Measurements from ENCODE around the gene SPRED2. TPM values are rescaled to one million over a fixed set of nuclear protein-coding genes. Genes with fewer than 3 reads are reported as not detected.
A peak's percentile ranks its signal among the peaks of the same experiment; 100 is the strongest.
"Not testable (repeated sequence)": the region's sequence is repeated elsewhere in the genome, so short reads cannot be mapped to it uniquely, and the experiment has no call there.

Gene SPRED2
- total RNA-seq, 1 donor from 2014 or later = 46.3 TPM

DNA sequence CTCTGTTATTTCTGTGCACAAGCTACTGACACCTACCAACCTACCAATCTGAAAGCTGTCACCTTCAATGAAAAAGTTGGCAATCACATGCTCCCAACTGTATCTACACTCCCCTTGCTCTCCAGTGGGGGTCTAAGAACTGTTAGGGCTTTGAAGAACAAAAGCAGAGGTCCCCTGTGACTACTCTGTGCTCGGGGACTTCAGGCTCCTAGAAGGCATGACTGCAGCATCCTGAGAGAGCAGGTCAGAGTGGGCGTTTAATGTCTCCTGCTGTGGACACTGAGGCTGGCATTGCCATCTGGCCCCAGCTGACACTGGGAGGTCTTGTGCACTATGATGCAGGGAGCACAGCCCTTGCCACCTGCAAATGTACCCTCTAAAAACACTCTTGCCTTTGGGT is 111.5 kb downstream of the SPRED2 start:
- no peak overlapping the region for H3K27ac Mint-ChIP-seq (ENCODE audit: unreplicated experiment)
- H3K4me3 Mint-ChIP-seq (ENCODE audit: unreplicated experiment) = no peak overlapping the region
- TF ChIP-seq, protein P1, sequence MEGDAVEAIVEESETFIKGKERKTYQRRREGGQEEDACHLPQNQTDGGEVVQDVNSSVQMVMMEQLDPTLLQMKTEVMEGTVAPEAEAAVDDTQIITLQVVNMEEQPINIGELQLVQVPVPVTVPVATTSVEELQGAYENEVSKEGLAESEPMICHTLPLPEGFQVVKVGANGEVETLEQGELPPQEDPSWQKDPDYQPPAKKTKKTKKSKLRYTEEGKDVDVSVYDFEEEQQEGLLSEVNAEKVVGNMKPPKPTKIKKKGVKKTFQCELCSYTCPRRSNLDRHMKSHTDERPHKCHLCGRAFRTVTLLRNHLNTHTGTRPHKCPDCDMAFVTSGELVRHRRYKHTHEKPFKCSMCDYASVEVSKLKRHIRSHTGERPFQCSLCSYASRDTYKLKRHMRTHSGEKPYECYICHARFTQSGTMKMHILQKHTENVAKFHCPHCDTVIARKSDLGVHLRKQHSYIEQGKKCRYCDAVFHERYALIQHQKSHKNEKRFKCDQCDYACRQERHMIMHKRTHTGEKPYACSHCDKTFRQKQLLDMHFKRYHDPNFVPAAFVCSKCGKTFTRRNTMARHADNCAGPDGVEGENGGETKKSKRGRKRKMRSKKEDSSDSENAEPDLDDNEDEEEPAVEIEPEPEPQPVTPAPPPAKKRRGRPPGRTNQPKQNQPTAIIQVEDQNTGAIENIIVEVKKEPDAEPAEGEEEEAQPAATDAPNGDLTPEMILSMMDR (IDR thresholded peaks at IDR 0.05) = no peak
- H3K4me1 Mint-ChIP-seq (ENCODE audit: unreplicated experiment) = peaks cover 12% of the 10 kb centered on the region
- peaks cover 16% of the 10 kb centered on the region for H3K36me3 Mint-ChIP-seq (ENCODE audit: unreplicated experiment)
- H3K27me3 Mint-ChIP-seq (ENCODE audit: unreplicated experiment) = no peaks in the 10 kb centered on the region
- no peak for DNase-seq (ENCODE audit: extremely low spot score, unreplicated experiment)
- no peaks in the 10 kb centered on the region for H3K9me3 Mint-ChIP-seq (ENCODE audit: unreplicated experiment)

DNA sequence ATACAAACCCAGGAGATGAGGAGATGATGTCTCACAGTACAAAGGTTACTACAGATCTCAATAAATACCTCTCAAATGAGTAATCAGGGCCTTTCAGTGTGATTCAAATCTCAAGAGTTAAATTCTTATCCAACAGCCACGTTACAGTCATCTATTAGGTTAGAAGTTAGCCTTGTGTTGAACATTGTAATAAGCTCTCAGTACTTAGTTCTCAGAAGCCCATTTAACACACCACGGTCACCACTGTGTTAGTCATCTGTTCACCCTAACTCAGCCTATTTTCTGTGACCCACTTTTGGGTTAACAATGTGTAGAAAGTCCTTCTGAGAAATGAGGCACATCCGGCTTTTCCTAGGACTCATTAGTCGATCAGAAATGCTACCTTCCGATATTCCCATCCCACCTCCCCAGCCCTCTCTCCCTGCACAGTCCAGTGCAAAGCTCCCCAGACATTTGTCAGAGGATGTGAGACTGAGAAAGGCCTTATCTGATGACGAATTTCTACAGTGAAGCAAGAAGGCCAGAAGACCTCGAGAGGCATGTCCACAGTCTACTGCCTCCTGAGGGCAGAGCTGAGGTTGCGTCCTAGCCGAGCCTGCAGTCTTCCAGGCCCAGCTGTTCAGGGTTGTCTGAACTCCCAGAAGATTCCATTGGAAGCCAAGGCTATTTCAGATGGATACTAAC is 112.2 kb downstream of the SPRED2 start:
- no peak for DNase-seq (ENCODE audit: extremely low spot score, unreplicated experiment)
- no peaks in the 10 kb centered on the region for H3K27me3 Mint-ChIP-seq (ENCODE audit: unreplicated experiment)
- TF ChIP-seq, protein P1 (IDR thresholded peaks at IDR 0.05) = peak; percentile 29
- H3K9me3 Mint-ChIP-seq (ENCODE audit: unreplicated experiment) = no peaks in the 10 kb centered on the region
- peaks cover 12% of the 10 kb centered on the region for H3K4me1 Mint-ChIP-seq (ENCODE audit: unreplicated experiment)
- no peak overlapping the region for H3K27ac Mint-ChIP-seq (ENCODE audit: unreplicated experiment)
- no peak overlapping the region for H3K4me3 Mint-ChIP-seq (ENCODE audit: unreplicated experiment)
- peaks cover 15% of the 10 kb centered on the region for H3K36me3 Mint-ChIP-seq (ENCODE audit: unreplicated experiment)

DNA sequence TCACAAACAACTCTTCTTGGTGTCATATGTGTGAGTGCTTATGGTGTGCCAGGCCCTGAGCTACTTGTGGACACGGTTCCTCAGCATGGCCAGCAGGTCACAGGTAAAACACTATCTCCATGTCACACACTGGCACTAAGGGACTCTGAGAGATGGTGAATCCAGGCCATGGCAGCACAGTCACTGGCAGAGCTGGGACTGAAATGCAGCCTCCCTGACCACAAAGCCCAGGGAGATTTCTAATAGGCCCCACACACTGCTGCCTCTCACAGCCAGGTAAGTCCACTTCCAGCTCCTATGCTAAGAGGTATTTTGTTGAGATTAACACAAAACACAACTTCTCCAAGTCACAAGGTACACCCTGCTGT is 112.7 kb downstream of the SPRED2 start:
- H3K4me3 Mint-ChIP-seq (ENCODE audit: unreplicated experiment) = no peak overlapping the region
- H3K27me3 Mint-ChIP-seq (ENCODE audit: unreplicated experiment) = no peaks in the 10 kb centered on the region
- H3K27ac Mint-ChIP-seq (ENCODE audit: unreplicated experiment) = no peak overlapping the region
- DNase-seq (ENCODE audit: extremely low spot score, unreplicated experiment) = no peak
- TF ChIP-seq, protein P1 (IDR thresholded peaks at IDR 0.05) = no peak
- H3K9me3 Mint-ChIP-seq (ENCODE audit: unreplicated experiment) = no peaks in the 10 kb centered on the region
- H3K36me3 Mint-ChIP-seq (ENCODE audit: unreplicated experiment) = peaks cover 15% of the 10 kb centered on the region
- H3K4me1 Mint-ChIP-seq (ENCODE audit: unreplicated experiment) = peaks cover 12% of the 10 kb centered on the region

DNA sequence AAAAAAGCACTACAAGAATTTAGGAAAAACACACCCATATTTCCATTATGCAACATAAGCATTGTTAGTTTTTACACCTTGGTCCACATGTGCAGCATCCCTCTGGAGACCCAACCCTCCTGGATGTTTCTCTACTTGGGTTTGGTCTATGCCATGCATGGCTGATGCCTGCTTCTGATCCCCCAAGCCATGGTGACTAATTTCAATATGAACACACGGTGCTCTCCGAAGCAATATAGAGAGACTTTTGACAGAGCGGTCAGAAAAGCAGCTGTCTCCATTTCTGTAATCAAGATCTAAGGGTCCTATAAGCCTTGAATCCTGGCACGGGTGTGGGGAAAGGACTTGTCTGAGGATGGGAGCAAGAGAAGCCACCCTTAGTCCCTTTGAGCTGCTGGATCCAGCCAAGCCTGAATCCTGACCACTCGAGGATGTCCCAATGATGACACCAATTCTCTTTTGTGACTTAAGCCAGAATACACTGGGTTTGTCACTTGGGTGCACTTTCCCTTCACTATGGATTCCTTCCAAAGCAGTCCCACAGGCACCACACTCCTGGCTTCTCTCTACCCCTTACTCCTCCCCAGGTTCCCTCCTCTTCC is 113.2 kb downstream of the SPRED2 start:
- DNase-seq (ENCODE audit: extremely low spot score, unreplicated experiment) = no peak
- Mint-ChIP-seq H3K27me3 (ENCODE audit: unreplicated experiment) (no peaks in the 10 kb centered on the region), H3K4me1 (ENCODE audit: unreplicated experiment) (peaks cover 12% of the 10 kb centered on the region), H3K9me3 (ENCODE audit: unreplicated experiment) (no peaks in the 10 kb centered on the region), H3K4me3 (ENCODE audit: unreplicated experiment) (no peak overlapping the region), H3K27ac (ENCODE audit: unreplicated experiment) (no peak overlapping the region), H3K36me3 (ENCODE audit: unreplicated experiment) (peaks cover 12% of the 10 kb centered on the region)
- TF ChIP-seq, protein P1 (IDR thresholded peaks at IDR 0.05) = no peak

DNA sequence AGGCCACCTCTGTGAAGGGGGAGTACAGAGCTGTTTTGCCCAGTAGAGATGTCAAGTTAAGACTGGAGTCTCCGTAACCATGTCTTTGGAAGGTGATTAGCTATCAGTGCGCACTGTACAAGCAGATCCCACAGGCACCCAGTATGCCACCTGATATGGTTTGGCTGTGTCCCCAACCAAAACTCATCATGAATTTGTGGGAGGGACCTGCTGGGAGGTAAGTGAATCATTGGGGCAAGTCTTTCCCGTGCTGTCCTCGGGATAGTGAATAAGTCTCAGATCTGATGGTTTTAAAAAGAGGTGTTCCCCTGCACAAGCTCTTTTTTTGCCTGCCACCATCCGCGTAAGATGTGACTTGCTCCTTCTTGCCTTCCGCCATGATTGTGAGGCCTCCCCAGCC is 114.6 kb downstream of the SPRED2 start:
- TF ChIP-seq, protein P1 (IDR thresholded peaks at IDR 0.05) = no peak
- Mint-ChIP-seq H3K36me3 (ENCODE audit: unreplicated experiment) (peaks cover 20% of the 10 kb centered on the region), H3K9me3 (ENCODE audit: unreplicated experiment) (no peaks in the 10 kb centered on the region), H3K27me3 (ENCODE audit: unreplicated experiment) (no peaks in the 10 kb centered on the region), H3K27ac (ENCODE audit: unreplicated experiment) (no peak overlapping the region), H3K4me3 (ENCODE audit: unreplicated experiment) (no peak overlapping the region), H3K4me1 (ENCODE audit: unreplicated experiment) (peaks cover 12% of the 10 kb centered on the region)
- DNase-seq (ENCODE audit: extremely low spot score, unreplicated experiment) = no peak

DNA sequence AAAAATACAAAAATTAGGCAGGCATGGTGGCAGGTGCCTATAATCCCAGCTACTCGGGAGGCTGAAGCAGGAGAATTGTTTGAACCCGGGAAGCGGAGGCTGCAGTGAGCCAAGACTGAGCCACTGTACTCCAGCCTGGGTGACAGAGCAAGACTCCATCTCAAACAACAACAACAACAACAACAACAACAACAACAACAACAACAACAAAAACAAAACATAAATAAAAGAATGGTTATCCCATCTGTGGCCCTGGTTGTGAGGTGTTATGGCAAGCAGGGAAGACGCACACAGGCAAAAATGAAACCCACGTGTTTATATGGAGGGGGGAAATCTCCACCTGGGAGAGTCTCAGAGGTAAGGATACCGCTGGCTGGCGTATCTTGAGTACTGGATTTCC is 115.0 kb downstream of the SPRED2 start:
- H3K4me3 Mint-ChIP-seq (ENCODE audit: unreplicated experiment); DNase-seq (ENCODE audit: extremely low spot score, unreplicated experiment); H3K9me3 Mint-ChIP-seq (ENCODE audit: unreplicated experiment); H3K27me3 Mint-ChIP-seq (ENCODE audit: unreplicated experiment); H3K27ac Mint-ChIP-seq (ENCODE audit: unreplicated experiment): not testable (repeated sequence)
- peaks cover 23% of the 10 kb centered on the region for H3K36me3 Mint-ChIP-seq (ENCODE audit: unreplicated experiment)
- peaks cover 12% of the 10 kb centered on the region for H3K4me1 Mint-ChIP-seq (ENCODE audit: unreplicated experiment)

All from osteocyte (in vitro differentiated cells).